HG03097 (cell line): ENCODE measurements around the gene RAB27A.

Source experiments
- ATAC-seq: cut with Tn5 transposase; IDR thresholded peaks from one replicate; pipeline ENCODE4 v1.9.1; 2021; ENCODE audit not compliant: unreplicated experiment, low FRiP score

Gene RAB27A

DNA sequence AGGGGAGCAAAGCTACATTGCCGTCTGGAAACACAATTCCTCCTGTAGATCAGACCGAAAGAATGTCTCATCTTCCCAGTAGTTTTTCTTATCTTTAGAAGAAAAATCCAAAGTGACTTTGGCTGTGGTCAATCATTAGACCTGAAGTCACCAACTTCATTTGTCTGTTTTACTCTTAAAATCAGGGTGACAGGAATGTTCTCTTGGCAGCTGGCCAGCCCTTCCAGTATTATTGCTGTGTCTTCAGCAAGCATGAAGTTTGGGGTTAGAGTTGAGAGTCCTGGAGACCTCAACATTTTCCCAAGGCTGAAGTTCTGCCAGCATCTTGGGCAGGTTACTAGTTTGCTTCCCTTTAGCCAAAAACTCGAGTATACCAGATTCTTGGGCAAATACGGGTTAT is 125.3 kb downstream of the RAB27A start:
- no peak for ATAC-seq
